ENCODE measurements around the gene PPFIA3.
A peak's percentile ranks its signal among the peaks of the same experiment; 100 is the strongest.
"Not testable (repeated sequence)": the region's sequence is repeated elsewhere in the genome, so short reads cannot be mapped to it uniquely, and the experiment has no call there.

The PPFIA3 gene

DNA sequence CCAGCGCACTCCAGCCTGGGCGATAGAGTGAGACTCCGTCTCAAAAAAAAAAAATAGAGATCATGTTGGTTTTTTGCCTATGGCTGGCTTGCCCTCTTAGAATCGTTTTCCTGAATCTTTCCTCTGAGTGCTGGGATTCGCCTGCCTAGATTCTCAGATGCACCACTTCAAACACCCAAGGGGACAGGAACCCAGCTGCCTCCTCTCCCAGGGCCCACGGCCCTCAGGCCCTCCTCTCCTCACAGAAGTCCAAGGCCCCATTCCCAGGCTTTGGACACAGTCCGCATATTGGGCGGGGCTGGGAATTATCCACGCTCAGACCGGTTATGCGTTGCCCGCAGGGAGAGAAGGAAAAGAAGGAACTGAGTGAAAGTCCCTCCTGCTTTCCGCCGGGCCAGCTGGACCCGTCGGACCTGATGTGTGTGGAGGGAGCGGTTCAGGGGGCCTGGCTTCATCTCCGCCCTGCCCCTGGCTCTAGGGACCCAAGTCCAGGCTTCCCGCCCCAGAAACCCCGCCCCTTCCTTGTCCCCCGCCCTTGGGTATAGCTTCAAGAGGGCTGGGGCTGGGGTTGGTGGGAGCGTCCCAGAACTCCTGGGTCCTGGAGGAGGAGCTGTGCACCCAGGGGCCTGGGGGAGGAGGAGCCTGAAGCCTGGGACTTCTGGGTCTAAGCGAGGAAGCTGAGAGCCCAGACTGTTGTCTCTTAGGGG is 5.8 kb downstream of the PPFIA3 start:
- DNase-seq = no peak

DNA sequence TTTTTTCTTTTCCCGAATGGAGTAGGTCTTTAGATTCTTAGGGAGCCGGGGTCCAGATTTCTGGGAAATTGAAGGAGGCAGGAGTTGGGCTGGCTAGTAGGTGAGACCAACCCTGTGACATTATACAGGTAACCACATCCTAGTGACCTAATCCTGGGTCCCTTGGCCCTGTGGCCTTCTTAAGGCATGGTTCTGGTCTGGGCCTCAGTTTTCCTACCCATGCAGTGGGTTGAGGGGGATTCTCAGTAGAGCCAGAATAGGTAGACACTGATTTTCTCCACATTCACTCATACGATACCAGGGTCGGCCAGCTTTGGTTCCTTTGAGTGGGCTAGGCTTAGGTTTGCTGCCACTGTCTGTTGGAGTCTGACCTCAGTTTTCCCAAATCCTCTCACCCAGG is 7.2 kb downstream of the PPFIA3 start:
- DNase-seq = no peak

DNA sequence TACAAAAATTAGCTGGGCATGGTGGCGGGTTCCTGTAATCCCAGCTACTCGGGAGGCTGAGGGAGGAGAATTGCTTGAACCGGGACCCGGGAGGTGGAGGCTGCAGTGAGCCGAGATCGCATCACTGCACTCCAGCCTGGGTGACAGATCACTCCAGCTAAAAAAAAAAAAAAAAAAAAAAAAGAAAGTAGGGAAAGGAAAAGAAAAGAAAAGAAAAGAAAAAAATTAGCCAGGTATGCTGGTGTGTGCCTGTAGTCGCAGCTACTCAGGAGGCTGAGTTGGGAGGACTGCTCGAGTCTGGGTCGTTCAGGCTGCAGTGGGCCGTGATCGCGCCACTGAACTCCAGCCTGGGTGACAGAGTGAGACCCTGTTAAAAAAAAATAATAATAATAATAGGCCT is 7.9 kb downstream of the PPFIA3 start:
- not testable (repeated sequence) for DNase-seq

DNA sequence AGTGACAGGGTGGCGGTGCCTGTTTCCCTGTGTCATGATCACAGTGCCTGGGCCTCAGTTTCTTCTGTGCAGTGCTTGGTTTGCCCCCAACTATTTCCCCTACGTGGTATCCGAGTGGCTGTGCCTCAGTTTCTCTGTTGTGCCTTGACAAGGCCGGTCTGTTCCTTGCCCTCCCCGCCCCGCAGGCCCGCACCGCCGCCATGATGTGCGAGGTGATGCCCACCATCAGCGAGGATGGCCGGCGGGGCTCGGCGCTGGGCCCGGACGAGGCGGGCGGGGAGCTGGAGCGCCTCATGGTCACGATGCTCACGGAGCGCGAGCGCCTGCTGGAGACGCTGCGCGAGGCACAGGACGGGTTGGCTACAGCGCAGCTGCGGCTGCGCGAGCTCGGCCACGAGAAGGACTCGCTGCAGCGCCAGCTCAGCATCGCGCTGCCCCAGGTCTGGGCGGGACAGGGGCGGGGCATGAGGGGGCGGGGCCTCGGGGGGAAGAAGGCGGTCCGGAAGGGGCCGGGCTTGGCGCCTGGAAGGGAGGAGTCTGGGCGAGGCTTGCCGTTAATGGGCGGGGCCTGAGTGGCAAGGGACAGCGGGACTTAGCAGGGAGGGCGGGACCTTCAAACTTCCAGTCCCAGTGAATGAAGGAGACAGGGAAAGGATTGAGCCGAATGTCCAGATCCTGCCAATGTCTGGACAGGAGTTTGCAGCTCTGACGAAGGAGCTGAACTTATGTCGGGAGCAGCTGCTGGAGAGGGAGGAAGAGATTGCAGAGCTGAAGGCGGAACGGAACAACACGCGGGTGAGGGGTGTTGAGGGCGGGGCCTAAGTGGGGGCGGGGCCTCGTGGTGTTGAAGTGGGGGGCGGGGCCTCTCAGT is 8.6 kb downstream of the PPFIA3 start:
- DNase-seq = peak; percentile 97

DNA sequence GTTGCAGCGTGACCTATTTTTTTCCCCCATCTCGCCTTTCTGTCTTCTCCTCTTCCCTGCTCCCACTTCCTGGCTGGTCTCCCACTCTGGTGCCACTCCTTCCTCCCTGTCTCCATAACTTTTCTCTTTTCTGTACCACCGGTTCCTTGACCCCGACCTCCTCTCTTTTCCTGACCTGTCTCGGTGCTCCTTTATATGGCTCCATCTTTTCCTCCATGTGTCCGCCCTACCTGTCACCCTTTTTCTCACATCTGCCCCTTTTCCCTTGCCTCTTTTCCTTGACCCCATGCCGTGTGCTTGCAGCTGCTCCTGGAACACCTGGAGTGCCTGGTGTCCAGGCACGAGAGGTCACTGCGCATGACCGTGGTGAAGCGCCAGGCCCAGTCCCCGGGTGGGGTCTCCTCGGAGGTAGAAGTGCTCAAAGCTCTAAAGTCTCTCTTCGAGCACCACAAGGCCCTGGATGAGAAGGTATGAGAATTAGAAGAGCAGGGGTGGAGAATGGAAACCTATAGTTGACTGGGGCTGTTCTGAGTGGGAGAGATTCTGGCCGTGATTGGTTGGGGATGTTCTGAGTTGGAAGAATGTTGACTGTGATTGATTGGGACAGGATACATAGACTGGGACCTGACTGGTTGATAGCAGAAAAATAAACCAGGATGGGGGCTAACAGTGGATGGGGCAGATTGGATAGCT is 9.3 kb downstream of the PPFIA3 start:
- no peak for DNase-seq

DNA sequence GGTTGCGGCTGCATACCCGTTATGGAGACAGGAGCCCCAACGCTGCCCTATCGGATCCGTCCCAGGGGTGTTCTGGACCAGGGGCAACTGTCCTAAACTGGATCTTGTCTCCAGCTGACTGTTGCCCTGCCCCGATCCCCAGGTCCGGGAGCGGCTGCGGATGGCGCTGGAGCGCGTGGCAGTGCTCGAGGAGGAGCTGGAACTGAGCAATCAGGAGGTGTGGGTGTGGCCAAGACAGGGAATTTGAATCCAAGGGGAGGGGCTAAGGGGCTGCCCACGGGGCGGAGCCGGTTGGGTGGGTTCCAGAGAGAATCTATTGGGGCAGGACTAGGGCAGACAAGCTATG is 9.9 kb downstream of the PPFIA3 start:
- no peak for DNase-seq

DNA sequence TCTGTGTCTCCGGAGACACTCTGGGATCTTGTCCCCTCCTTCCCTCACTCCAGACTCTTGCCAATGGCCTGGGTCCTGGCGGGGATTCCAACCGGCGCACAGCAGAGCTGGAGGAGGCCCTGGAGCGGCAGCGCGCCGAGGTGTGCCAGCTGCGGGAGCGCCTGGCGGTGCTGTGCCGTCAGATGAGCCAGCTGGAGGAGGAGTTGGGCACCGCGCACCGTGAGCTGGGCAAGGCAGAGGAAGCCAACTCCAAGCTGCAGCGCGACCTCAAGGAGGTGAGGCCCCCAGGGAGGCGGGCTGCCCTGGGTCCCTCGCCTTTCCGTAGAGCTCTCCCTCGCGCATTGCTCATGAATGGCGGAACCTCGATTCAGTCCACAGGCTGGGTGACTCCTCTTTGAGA is 11.0 kb downstream of the PPFIA3 start:
- no peak for DNase-seq

DNA sequence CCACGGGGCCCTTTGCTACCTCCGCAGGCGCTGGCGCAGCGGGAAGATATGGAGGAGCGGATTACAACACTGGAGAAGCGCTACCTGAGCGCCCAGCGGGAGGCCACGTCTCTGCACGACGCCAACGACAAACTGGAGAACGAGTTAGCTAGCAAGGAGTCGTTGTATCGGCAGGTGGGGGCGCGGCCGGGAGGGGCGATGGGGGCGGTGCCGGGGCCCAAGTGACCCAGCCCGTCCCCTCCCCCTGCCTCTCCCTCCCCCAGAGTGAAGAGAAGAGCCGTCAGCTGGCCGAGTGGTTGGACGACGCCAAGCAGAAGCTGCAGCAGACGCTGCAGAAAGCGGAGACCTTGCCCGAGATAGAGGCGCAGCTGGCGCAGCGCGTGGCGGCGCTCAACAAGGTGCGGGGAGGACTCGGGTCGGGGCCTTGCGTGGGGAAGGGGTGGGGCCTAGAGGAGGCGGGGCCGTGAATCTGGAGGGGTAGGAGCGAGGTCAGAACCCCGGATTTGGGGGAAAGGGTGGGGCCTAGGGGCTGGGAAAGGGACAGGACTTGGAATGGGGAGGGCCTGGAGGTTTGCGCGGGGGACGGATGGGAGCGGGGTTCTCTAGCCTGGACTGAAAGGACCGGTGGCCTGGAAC is 13.7 kb downstream of the PPFIA3 start:
- DNase-seq = no peak

DNA sequence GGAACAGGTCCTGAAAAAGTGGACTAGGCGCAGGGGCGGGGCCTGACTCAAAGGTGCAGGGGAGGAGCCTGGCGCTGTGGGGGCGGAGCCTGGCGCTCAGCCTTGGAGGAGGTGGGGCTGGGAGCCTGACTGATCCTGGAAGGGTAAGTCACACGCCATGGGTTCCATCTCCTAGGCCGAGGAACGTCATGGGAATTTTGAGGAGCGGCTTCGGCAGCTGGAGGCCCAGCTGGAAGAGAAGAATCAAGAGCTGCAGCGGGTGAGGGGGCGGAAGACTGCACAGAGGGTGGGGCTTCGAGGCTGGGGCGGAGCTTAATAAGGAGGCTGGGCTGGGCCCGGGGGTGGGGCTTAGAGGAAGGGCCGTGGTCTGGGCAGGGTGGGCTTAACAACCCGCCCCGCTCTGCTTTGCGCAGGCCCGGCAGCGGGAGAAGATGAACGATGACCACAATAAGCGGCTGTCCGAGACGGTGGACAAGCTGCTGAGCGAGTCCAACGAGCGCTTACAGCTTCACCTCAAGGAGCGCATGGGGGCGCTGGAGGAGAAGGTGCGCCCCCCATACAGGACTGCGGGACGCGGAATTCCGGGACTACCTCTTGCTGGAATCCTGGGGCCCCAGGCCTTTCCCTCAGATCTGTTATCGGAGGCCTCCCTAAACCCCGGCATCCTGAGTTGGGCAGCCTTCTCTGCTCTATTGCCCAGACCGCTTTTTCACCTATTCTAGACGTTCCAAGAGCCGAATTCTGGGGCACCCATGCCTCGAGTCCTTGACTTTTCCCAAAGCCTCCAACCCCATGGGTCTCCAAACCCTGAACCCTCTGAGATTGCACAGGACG is 14.5 kb downstream of the PPFIA3 start:
- DNase-seq = peak; percentile 26

DNA sequence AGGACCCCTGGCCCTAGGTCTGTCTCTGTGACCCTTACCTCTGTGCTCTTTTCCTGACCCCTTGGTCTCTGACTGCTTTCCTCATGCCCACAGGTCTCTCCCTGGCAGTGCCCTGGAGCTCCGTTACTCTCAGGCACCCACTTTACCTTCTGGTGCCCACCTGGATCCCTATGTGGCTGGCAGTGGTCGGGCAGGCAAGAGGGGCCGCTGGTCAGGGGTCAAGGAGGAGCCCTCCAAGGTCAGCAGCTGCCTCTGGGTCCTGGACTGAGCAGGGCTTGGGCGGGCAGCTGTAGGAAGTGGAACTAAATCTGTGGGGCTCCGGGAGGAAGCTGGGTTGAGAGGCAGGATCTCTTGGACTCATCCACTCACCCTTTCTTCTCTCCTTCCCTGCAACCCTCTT is 16.3 kb downstream of the PPFIA3 start:
- DNase-seq = no peak

DNA sequence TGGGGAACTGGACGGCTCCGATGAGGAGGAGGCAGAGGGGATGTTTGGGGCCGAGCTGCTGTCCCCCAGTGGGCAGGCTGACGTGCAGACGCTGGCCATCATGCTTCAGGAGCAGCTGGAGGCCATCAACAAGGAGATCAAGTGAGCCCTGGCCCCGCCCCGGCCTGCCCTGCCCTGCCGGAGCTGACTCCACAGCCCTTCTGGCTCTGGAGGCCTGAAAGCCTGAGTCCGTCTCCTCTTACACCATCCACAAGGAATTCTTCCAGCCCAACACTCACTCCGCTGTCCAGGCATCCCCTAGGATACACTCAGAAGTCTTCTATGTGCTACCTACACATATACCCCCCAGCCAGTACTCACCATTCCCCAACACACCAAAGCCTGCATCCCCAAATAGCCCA is 17.4 kb downstream of the PPFIA3 start:
- no peak for DNase-seq

DNA sequence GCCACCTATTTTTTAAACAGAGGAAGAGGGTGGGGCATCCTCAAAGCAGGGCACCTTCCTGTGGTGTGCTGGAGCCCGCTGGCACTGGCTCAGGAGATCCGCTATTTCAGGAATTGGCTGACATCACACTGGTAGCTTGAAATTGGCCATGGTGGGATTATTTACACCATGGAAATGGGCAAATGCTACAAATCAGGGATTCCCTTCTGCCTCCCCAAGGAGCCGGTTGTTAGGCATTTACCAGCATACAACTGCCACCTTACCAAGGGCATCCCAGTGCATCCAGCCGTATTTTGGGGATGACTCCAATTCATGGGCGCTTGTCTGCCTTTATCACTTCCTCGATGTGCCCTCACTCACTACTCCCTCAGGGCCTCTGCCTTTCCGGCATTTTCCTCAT is 21.6 kb downstream of the PPFIA3 start:
- DNase-seq = no peak

DNA sequence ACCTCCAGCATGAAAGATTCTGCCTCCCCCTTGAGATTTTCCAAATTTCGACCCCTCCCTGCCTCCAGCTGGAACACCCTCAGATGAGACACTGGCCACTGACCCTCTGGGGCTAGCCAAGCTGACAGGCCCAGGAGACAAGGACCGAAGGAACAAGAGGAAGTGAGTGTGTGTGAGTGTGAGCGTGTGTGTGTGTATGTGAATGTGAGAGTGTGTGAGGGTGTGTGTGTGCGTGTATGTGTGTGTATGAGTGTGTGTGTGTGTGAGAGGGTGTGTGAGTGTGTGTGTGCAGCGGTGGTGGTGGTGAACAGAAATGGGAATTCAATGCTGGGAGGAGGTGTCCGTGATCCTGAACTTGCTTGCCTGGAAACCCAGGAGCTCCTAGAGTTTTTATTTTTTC is 22.0 kb downstream of the PPFIA3 start:
- DNase-seq = no peak

DNA sequence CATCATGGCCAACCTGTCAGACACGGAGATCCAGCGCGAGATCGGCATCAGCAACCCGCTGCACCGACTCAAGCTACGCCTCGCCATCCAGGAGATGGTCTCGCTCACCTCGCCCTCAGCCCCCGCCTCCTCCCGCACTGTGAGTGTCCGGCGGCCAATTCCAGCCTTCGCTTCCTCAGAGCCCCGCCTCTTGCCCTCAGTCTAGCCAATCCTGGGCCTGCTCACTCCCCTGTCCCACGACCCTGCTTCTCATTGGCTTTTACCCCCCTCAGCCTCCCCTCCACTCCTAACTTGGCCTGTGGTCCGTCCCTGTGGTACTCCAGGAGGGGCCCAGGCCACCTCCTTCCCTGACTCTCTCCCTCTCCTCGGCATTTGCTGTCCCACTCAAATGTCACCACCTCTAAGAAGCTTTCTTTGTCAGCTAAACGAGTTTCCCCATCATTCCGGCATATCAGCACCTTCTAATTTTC is 23.6 kb downstream of the PPFIA3 start:
- peak; percentile 78 for DNase-seq

DNA sequence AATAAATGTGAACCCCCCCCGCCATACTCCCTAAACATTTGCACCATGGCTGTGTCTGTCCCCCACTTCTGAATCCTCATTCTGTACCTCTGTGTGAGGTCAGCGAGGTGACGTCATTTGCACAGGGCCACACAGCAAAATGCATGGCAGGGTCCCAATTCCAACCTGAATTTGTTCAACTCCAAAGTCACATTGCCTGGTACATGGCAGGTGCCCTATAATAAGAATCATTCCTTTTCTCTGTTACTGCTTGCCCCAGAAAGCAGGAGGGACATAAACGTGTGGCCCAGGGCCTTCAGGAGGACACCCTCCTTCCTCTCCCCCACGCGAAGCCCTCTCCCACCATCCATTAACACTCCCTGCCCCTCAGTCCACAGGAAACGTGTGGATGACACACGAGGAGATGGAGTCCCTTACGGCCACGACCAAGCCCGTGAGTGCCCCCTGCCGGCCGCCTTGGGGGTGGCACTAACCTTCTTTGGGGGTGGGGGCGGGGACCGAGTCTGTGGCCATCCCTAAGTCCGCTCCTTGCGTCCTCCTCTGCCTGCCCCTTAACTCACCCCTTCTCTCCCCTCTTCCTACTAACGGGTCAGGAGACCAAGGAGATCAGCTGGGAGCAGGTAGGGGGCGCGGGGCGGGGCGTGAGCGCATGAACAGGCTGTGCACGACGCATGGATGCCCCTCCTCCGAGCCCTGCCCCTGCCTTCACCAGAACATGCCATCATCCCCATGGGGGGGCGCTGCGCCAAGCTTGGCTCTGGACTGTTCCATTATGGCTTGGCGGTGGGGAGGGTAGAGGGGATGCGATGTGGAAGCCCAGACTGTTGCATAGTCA is 26.4 kb downstream of the PPFIA3 start:
- peak; percentile 78 for DNase-seq

DNA sequence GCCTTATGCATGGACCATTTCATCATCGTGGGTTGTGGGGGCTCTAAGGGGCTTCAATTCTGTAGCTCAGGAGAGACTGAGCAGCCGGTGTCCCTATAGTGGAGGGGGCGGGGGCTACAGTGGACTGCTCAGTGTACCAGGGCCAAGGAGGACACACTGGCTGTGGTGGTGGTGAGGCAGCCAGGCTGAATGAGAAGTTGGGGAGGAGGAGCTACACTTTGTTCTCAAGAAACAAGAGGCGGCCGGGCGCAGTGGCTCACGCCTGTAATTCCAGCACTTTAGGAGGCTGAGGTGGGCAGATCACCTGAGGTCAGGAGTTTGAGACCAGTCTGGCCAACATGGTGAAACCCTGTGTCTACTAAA is 27.0 kb downstream of the PPFIA3 start:
- DNase-seq = not testable (repeated sequence)

DNA sequence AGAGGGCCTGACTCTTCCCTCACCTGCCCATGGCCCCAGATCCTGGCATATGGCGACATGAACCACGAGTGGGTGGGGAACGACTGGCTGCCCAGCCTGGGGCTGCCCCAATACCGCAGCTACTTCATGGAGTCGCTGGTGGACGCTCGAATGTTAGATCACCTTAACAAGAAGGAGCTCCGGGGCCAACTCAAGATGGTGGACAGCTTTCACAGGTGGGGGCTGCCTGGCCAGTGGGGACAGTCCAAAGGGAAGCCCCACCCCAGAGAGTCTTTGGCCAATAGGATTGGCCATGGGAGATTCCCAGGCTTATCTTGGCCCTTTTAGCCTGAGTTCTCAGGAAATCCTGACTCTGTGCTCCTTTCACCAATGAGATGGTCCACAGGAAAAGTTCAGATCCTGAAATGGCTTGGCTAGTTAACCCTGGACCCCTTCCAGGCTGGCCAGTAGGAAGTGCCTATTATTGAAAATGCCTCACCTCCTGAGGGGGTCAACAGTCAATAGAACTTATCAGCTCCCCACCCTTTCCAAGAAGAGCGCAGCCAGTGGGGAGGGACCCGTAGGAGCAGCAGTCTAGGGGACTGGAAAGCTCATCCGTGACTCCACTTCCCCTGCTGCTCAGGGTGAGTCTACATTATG is 28.8 kb downstream of the PPFIA3 start:
- DNase-seq = no peak

DNA sequence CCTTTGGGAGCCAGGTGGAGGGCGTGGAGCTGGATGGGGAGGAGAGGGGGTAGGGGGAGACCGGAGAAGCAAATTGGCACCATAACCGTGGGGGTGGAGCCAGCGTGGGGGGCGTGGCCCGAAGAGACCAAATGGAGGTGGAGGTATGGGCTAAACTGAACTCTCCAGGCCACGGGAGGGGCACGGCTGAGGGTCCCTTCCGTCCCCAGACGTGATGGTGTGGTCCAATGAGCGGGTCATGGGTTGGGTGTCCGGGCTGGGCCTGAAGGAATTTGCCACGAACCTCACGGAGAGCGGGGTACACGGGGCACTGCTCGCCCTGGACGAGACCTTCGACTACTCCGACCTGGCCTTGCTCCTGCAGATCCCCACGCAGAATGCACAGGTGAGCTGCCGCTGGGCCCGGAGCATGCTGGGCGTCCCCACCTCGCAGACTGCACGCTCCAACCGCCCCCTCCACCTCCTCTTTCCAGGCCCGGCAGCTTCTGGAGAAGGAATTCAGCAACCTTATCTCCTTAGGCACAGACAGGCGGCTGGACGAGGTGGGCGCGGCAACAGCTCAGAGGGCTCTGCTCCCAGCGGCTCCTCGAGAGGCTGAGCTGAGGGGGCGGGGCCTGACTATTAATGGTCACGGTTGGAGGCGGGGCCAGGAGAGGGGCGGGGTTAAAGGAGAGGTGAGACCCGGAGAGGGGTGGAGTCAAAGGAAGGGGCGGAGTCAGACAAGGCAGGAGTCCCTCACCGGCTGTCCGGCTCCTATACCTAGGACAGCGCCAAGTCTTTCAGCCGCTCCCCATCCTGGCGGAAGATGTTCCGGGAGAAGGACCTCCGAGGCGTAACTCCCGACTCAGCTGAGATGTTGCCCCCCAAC is 29.7 kb downstream of the PPFIA3 start:
- DNase-seq = peak; percentile 81

DNA sequence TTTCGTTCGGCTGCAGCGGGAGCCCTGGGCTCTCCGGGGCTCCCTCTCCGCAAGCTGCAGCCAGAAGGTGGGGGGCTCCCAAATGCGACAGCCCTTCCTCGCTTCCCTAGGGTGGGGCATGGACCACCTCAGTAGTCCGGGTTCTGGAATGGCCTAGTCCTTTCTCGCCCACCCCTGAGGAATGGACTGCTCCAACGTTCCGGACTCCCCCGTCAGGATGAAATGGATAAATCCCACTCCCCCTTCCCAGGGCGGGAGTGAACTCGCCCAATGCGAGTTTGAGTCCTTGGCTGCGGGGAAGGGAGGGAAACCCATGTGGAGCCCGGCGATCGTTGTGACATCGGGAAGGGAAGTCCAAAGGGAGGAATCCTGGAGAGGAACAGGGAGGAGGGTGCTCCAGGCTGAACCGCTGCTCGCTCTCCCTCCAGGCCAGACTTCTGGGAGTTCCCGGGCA is 30.3 kb downstream of the PPFIA3 start:
- no peak for DNase-seq
